Fibroblast of skin of scalp (primary cell): Measurements from ENCODE around the gene ZNF609.

Source experiments
- DNase-seq: peaks from one replicate; pipeline ENCODE4 v3.0.0-alpha.2; 2013

The ZNF609 gene

DNA sequence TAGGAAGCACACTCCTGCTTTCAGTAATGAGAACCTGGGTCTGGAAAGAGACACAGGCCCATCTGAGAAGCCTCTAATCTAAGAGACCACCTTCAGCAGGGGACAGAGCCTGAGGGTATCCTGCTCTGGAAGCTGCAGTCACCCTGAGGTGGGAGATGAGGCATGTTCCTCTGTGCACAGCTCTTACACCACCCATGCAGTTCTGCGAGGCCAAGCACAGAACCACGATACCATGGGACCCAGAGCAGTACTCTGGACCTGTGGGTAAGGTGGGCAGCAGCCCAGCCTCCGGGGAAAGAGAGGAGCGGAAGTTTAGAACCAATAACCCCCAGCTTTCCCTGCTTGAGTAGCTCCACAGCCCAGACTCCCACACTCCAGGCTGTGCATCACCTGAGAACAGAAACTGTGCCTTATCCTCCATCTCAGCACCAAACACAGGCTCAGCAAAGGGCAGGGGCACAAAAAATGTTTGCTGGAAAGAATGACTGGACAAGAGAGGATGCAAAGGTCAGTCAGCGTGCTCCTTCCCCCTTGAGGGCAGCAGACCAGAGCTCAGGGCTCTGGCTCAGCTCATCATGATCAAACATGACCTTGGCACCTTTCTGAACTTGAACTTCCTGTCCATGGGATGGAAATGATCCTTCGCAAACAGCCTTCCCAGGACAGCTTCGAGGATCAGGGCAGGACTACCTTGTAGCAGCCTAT, 271.9 kb downstream of the ZNF609 start:
- DNase-seq, result no peak
